ENCODE data around the gene CAMTA1.

GRCh38 chr1:7560128-7560527 lies 774.9 kb downstream of the CAMTA1 start:
- TF ChIP-seq, protein P1, sequence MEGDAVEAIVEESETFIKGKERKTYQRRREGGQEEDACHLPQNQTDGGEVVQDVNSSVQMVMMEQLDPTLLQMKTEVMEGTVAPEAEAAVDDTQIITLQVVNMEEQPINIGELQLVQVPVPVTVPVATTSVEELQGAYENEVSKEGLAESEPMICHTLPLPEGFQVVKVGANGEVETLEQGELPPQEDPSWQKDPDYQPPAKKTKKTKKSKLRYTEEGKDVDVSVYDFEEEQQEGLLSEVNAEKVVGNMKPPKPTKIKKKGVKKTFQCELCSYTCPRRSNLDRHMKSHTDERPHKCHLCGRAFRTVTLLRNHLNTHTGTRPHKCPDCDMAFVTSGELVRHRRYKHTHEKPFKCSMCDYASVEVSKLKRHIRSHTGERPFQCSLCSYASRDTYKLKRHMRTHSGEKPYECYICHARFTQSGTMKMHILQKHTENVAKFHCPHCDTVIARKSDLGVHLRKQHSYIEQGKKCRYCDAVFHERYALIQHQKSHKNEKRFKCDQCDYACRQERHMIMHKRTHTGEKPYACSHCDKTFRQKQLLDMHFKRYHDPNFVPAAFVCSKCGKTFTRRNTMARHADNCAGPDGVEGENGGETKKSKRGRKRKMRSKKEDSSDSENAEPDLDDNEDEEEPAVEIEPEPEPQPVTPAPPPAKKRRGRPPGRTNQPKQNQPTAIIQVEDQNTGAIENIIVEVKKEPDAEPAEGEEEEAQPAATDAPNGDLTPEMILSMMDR (IDR thresholded peaks at IDR 0.05; ENCODE audit: low read length) = no peak
- no peak for TF ChIP-seq EZH2phosphoT487 (IDR thresholded peaks at IDR 0.05; ENCODE audit: low read length)
- no peak for TF ChIP-seq EZH2 (optimal IDR thresholded peaks at IDR 0.05; ENCODE audit: low read depth, low read length)
